ENCODE measurements around the gene SLC8A1.

DNA sequence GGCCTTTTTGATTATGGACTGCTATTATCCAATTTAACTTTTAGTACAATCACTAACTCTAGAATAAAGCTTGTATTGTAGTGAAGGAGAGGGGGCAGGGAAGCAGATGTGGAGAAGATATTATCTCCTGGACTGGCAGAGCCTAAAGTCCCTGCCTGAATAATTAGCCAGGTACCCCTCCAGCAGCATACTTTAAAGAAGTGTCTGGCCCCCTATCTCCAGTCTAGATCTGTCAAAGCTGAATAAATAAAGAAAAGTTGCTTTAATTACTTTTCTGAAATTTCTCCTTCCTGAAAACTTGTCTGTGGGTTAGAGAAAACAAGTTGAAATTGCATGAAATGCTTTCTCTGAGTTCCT lies 258.2 kb downstream of the SLC8A1 start:
- TF ChIP-seq, protein P1, sequence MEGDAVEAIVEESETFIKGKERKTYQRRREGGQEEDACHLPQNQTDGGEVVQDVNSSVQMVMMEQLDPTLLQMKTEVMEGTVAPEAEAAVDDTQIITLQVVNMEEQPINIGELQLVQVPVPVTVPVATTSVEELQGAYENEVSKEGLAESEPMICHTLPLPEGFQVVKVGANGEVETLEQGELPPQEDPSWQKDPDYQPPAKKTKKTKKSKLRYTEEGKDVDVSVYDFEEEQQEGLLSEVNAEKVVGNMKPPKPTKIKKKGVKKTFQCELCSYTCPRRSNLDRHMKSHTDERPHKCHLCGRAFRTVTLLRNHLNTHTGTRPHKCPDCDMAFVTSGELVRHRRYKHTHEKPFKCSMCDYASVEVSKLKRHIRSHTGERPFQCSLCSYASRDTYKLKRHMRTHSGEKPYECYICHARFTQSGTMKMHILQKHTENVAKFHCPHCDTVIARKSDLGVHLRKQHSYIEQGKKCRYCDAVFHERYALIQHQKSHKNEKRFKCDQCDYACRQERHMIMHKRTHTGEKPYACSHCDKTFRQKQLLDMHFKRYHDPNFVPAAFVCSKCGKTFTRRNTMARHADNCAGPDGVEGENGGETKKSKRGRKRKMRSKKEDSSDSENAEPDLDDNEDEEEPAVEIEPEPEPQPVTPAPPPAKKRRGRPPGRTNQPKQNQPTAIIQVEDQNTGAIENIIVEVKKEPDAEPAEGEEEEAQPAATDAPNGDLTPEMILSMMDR (IDR thresholded peaks at IDR 0.05; ENCODE audit: low read depth, low read length) = no peak
- TF ChIP-seq, protein P2, sequence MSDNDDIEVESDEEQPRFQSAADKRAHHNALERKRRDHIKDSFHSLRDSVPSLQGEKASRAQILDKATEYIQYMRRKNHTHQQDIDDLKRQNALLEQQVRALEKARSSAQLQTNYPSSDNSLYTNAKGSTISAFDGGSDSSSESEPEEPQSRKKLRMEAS (IDR thresholded peaks at IDR 0.05; ENCODE audit: low read depth, low read length) = no peak
- no peak for TF ChIP-seq POLR2A (IDR thresholded peaks at IDR 0.05; ENCODE audit: extremely low read depth, insufficient read length)
- no peak for TF ChIP-seq MYC (IDR thresholded peaks at IDR 0.05; ENCODE audit: low read depth, low read length)
